Heart left ventricle (tissue), 13 donors: ENCODE measurements around the gene EHF.

Experiments
- CTCF ChIP-seq, 12 donors: fragments of 200-600 bp; sonication (generic) in 4 of 12; IDR thresholded peaks; one replicate each; pipeline versions ENCODE4 v1.5.0 to v1.8.0; 2018 to 2022; ENCODE audit warnings: antibody characterized with exemption in 12 of 12, mild to moderate bottlenecking in 5 of 12
- POLR2A ChIP-seq, 2 donors: fragments of 450-650 bp; IDR thresholded peaks; one replicate each; pipeline ENCODE4 v1.6.1; 2017; ENCODE audit warnings: antibody characterized with exemption in 2 of 2, mild to moderate bottlenecking in 2 of 2, moderate library complexity in 2 of 2
- donor health status: ischemic (EF 13 %, LVEDD 7.1; RV severe dilation, severe dysfunction).
- donor health status: DM: no; HTN: yes; CAD: no.
- donor health status: DM: no; HTN: no; CAD: no.
- donor health status: ischemic (EF 25% LVEDD 6.9; RV normal size, moderate dysfunction).
- donor health status: ischemic (EF 25% LVEDD 5.7; RV mildly dilated, moderate dysfunction).
- donor health status: ischemic (EF 35%, LVEDD 5.7; RV mildly dilated, moderate dysfunction).
- donor health status: nonischemic (EF 11% LVEDD 7.7; RV severe dilation, severe dysfunction).
- donor health status: DM: yes; HTN: yes; CAD: no.
- donor health status: PGD.
- donor health status: ischemic (EF 29% LVEDD 5.4; RV normal size, mild dysfunction).
- donor health status: nonischemic (EF 23%, LVEDD 6.1; RV moderate dilation, normal function).

- TF ChIP-seq POLR2A (IDR thresholded peaks at IDR 0.05) (no peak), CTCF (IDR thresholded peaks at IDR 0.05) (no peak)
Observed at GRCh38 chr11:34636127-34636526, 15.2 kb downstream of the EHF start.
